Measurements from ENCODE around the gene RPS2. TPM values are rescaled to one million over a fixed set of nuclear protein-coding genes. Genes with fewer than 3 reads are reported as not detected.
"Not testable (repeated sequence)": the region's sequence is repeated elsewhere in the genome, so short reads cannot be mapped to it uniquely, and the experiment has no call there.

The RPS2 gene
- total RNA-seq, 1 experiment from 2014 or later, result 2,950 TPM

GRCh38 chr16:1966460-1966859, 1.8 kb upstream of the RPS2 start, which contains the start of gene RNF151:
TSS of gene RNF151 (plus strand) at chr16:1966856. CDS start at chr16:1966882, 26 bp downstream.
- intact Hi-C loops (cut with micrococcal nuclease; ENCODE audit: unreplicated experiment), result no loop called here
- peaks cover 16% of the 10 kb centered on the region for H3K4me1 Mint-ChIP-seq (ENCODE audit: low read depth, unreplicated experiment)
- peaks cover 58% of the 10 kb centered on the region for H3K36me3 Mint-ChIP-seq (ENCODE audit: insufficient read depth, unreplicated experiment)
- peak within 1 kb of the TSS; percentile 74 for H3K4me3 Mint-ChIP-seq (ENCODE audit: low read depth, unreplicated experiment)
- no peak for TF ChIP-seq CTCF (IDR thresholded peaks at IDR 0.05; ENCODE audit: unreplicated experiment)
- no peak for DNase-seq
- H3K27me3 Mint-ChIP-seq (ENCODE audit: unreplicated experiment), result no peaks in the 10 kb centered on the region
- BruUV-seq (replicated peaks), result no TSS peak
- no peaks in the 10 kb centered on the region for H3K9me3 Mint-ChIP-seq (ENCODE audit: low read depth, unreplicated experiment)
- CTCF ChIA-PET, result interaction anchor here (0.6 kb wide), 1 partner anchor 319 kb away, joined by 8 read pairs; no protein-coding TSS in a partner anchor
- peak within 1 kb of the TSS; percentile 68 for H3K27ac Mint-ChIP-seq (ENCODE audit: unreplicated experiment)

DNA sequence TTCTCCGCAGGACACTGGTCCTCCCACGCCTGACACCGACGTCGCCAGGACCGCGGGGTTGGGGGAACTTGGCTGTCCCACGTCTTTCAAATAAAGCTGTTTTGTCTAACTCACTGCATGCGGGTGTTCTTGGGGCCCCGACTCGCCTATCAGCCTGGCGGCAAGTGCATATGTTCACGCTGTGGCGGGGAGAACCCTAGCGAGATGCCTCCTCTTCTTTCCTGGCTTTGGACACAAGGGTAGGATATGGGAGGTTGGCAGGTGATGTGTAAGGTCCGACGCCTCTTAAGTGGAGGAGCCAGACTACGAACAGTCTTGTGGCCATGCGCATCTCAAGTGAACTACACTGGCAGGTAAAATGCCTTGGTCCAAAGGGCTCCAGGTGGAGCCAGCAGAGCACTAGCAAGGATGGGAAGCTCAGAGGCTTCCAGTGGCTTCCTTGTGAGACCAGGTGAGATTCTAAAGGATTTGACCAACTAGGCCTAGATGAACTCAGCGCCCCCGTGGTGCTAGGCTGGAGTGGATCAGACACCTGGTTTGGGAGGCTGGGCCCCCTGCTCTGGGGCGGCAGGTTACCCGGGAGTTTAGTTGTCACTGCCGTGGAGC, 873 bp upstream of the RPS2 start:
- Mint-ChIP-seq H3K4me3 (ENCODE audit: low read depth, unreplicated experiment) (peak overlapping the region; percentile 74), H3K36me3 (ENCODE audit: insufficient read depth, unreplicated experiment) (peaks cover 60% of the 10 kb centered on the region), H3K27me3 (ENCODE audit: unreplicated experiment) (no peaks in the 10 kb centered on the region), H3K27ac (ENCODE audit: unreplicated experiment) (peak overlapping the region; percentile 68), H3K9me3 (ENCODE audit: low read depth, unreplicated experiment) (no peaks in the 10 kb centered on the region), H3K4me1 (ENCODE audit: low read depth, unreplicated experiment) (peaks cover 26% of the 10 kb centered on the region)
- intact Hi-C loops (cut with micrococcal nuclease; ENCODE audit: unreplicated experiment), result no loop called here
- TF ChIP-seq CTCF (IDR thresholded peaks at IDR 0.05; ENCODE audit: unreplicated experiment), result no peak
- DNase-seq, result no peak
- CTCF ChIA-PET, result interaction anchor here (1.0 to 1.5 kb wide), 2 partner anchors 17 to 38 kb away, joined by 3 to 5 read pairs; no protein-coding TSS in a partner anchor
- no TSS peak for BruUV-seq (replicated peaks)

DNA sequence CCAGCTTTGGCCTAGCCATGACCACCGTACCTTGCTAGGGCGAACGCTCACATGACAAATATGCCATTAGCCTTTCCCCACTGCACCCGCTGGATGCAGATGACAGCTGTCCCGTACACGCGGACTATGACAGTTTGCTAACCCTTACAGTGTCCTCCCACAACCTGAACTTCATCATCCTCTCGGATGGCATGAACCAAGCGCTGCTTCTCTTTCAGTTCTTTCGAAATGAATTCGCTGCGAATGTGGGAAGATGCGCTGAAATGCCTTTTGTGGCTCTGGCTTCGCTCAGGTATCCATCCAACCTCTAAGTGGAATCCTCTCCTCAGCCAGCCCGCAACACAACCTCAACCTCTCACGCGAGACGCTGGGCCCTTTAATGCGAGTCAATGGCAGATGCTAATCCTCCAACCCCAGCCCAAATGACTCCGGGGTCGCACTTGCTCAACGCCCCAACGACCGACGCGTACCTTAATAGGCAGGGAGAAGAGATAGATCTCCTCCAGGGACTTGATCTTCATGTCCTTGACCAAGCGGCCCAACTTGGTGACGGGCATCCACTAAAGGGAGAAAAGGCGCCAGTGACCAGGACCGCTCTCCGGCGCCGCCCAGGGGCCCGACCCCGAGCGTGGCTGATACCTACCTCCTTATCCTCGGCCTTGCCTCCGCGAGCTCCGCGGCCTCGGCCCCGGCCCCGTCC, 670 bp downstream of the RPS2 start:
- CTCF ChIA-PET, result interaction anchor here (0.6 to 1.5 kb wide), 5 partner anchors 18 to 248 kb away, joined by 3 to 5 read pairs (median 3); no protein-coding TSS in a partner anchor
- no peak for DNase-seq
- Mint-ChIP-seq H3K36me3 (ENCODE audit: insufficient read depth, unreplicated experiment) (peaks cover 75% of the 10 kb centered on the region), H3K27ac (ENCODE audit: unreplicated experiment) (peak overlapping the region; percentile 68), H3K27me3 (ENCODE audit: unreplicated experiment) (no peaks in the 10 kb centered on the region), H3K4me1 (ENCODE audit: low read depth, unreplicated experiment) (peaks cover 26% of the 10 kb centered on the region), H3K9me3 (ENCODE audit: low read depth, unreplicated experiment) (no peaks in the 10 kb centered on the region), H3K4me3 (ENCODE audit: low read depth, unreplicated experiment) (peak overlapping the region; percentile 74)
- BruUV-seq (replicated peaks), result TSS peak; percentile 75
- TF ChIP-seq CTCF (IDR thresholded peaks at IDR 0.05; ENCODE audit: unreplicated experiment), result no peak
- intact Hi-C loops (cut with micrococcal nuclease; ENCODE audit: unreplicated experiment), result no loop called here

- peaks cover 72% of the 10 kb centered on the region for H3K36me3 Mint-ChIP-seq (ENCODE audit: insufficient read depth, unreplicated experiment)
- H3K9me3 Mint-ChIP-seq (ENCODE audit: low read depth, unreplicated experiment); BruUV-seq (replicated peaks); intact Hi-C loops (cut with micrococcal nuclease; ENCODE audit: unreplicated experiment); H3K27me3 Mint-ChIP-seq (ENCODE audit: unreplicated experiment); DNase-seq; CTCF ChIA-PET: not testable (repeated sequence)
- H3K4me3 Mint-ChIP-seq (ENCODE audit: low read depth, unreplicated experiment), result peak overlapping the region; percentile 74
- peak overlapping the region; percentile 83 for H3K27ac Mint-ChIP-seq (ENCODE audit: unreplicated experiment)
- peaks cover 26% of the 10 kb centered on the region for H3K4me1 Mint-ChIP-seq (ENCODE audit: low read depth, unreplicated experiment)
These were observed 2.2 kb downstream of the RPS2 start for GRCh38 chr16:1962161-1963153.

All from Calu3 (cell line).